Cardiac septum (tissue), 1 donor: ENCODE measurements around the gene NPW. TPM values are rescaled to one million over a fixed set of nuclear protein-coding genes. Genes with fewer than 3 reads are reported as not detected.

Source experiments
- DNase-seq: peaks from one replicate; pipeline ENCODE4 v3.0.0-alpha.2; 2020; ENCODE audit warnings: low spot score
- intact Hi-C: fragments of 100-400 bp; cut with DNase I; formaldehyde crosslinking; loops from one replicate; pipeline ENCODE4 v1.14.0; 2022
- total RNA-seq: library from RNA; stranded (reverse); fragmentation: NEBNext Ultra II Directional; extraction: Animal tissue kit (Norgen Biotek cat#: 25700); gene quantifications from one replicate; pipeline ENCODE4 v1.2.1, GENCODE V29; 2021
- donor health status: DM: no; HTN: no; CAD: no.

The NPW gene
- total RNA-seq, 1 donor from 2014 or later: not detected

DNA sequence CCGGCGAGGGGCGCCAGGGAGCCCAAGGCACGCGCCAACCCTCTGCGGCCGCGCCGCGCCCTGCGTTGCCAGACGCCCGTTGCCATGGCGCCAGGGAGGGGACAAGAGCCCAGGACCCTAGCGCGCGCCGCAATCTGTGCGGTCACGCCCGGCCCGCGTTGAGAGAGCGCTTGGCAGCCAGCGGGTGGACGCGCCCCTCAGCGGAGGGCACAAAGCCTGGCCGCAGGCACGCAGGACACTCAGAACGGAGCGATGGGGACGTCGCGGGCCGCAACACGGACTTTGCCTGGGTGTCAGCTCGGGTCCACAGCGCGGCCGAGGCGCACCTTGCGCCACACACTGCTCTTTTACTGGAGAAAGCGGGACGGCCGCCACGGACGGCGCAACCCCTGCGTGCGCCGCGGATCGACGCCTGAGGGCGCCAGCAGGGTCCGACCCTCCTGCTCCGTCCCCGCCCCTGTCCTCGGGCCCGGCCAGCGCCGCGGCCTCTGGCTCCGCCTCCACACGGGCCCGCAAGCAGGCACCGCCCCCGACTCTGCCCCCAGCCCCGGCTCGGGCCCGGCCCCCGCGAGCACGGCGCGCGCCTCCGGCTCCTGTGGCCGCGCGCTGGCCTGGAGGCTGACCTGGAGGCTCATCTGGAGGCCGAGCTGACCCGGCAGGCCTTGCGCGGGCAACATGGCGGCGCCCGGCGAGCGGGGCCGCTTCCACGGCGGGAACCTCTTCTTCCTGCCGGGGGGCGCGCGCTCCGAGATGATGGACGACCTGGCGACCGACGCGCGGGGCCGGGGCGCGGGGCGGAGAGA, 35.8 kb upstream of the NPW start, which contains the start of gene GFER:
GFER (plus strand) TSS at position 650 of the 803 bp plus-strand sequence; CDS start at position 676, 26 bp downstream.
- DNase-seq: peak; percentile 95
- intact Hi-C loops: no loop called here

DNA sequence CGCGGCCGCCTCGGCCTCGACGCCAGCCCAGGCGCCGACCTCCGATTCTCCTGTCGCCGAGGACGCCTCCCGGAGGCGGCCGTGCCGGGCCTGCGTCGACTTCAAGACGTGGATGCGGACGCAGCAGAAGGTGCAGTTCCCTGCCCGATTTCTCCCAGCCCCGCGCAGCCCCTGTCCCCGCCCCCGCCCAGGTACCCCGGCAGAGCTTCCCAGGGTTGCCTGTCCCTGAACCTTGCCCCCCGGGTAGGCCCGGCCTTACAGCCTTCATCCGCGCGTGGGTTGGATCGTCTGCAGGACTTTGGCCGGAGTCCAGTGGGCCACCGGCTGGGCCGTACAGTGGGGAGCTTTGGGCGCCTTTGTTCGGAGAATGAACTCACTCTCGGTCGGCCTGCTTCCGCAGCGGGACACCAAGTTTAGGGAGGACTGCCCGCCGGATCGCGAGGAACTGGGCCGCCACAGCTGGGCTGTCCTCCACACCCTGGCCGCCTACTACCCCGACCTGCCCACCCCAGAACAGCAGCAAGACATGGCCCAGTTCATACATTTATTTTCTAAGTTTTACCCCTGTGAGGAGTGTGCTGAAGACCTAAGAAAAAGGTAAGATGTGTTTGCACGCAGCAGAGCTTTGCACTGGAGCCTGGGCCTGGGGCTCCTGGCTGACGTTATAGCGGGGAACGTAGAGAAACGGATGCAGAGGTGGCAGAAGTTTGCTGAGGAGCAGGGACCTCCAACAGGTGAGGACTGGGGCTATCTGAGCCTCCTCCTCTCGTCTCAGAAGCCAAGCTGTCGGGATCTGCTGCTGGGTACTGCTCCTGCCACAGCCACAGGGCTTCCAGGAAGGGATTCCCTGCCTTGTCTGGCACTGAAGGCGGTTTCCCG, 35.0 kb upstream of the NPW start:
- DNase-seq: no peak
- intact Hi-C loops: no loop called here

GRCh38 chr16:1985466-1986150, 34.0 kb upstream of the NPW start:
- DNase-seq: no peak
- intact Hi-C loops: no loop called here

- intact Hi-C loops: no loop called here
- DNase-seq: no peak
These were observed 32.4 kb upstream of the NPW start for GRCh38 chr16:1987198-1987597.

GRCh38 chr16:1989209-1990100, 30.1 kb upstream of the NPW start, which contains the start of gene SYNGR3:
Gene SYNGR3 (plus strand): TSS chr16:1989970. CDS start chr16:1990103, 133 bp downstream.
- intact Hi-C loops: no loop called here
- no peak for DNase-seq

GRCh38 chr16:1990101-1990350, 29.6 kb upstream of the NPW start:
- intact Hi-C loops: no loop called here
- no peak for DNase-seq

- intact Hi-C loops: no loop called here
- DNase-seq: no peak
These were observed 29.0 kb upstream of the NPW start for GRCh38 chr16:1990351-1991134.

DNA sequence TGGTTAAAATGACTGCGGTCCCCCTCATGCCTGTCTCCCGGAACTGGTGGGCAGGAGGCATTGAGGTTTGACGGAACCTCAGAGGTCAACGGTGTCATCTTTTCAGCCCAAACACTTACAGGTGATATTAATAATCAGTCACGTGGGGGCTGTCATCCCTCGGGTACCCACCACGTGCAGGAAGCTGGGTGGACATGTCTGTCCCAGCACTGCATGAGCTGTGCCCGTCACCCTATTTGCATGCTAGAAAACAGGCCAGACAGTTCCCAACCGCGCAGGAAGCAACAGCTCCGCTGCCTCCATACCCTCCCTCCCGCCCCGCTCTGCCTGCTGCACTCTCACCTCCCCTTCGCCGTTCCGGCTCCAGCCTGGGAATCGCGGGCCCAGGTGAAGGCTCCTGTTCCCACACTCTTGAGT, 28.4 kb upstream of the NPW start:
- no peak for DNase-seq
- intact Hi-C loops: no loop called here

- intact Hi-C loops: no loop called here
- no peak for DNase-seq
These were observed 28.0 kb upstream of the NPW start for GRCh38 chr16:1991588-1991947.

GRCh38 chr16:1991948-1992703, 27.5 kb upstream of the NPW start:
- intact Hi-C loops: no loop called here

GRCh38 chr16:1992704-1993317, 26.8 kb upstream of the NPW start:
- intact Hi-C loops: no loop called here
- DNase-seq: no peak

More at GRCh38 chr16:1991948-1992703, 27.5 kb upstream of the NPW start:
- DNase-seq: peak; percentile 99

DNA sequence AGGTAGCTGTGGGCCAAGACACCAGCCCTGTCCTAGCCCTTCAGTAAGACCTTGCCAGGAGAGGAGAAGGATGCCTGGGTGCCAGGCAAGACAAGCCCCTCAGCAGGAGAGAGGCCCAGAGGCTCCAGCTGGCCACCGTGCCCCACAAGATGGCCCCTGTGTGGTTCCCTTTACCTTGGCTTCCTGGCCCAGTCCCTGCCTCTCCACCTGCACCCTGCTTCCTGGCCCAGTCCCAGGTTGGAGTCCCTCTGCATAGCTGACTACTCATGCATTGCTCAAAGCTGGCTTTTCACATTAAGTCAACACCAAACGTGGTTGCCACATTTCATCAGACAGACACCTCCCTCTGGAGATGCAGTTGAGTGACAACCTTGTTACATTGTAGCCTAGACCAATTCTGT, 25.9 kb upstream of the NPW start:
- intact Hi-C loops: no loop called here
- no peak for DNase-seq

DNA sequence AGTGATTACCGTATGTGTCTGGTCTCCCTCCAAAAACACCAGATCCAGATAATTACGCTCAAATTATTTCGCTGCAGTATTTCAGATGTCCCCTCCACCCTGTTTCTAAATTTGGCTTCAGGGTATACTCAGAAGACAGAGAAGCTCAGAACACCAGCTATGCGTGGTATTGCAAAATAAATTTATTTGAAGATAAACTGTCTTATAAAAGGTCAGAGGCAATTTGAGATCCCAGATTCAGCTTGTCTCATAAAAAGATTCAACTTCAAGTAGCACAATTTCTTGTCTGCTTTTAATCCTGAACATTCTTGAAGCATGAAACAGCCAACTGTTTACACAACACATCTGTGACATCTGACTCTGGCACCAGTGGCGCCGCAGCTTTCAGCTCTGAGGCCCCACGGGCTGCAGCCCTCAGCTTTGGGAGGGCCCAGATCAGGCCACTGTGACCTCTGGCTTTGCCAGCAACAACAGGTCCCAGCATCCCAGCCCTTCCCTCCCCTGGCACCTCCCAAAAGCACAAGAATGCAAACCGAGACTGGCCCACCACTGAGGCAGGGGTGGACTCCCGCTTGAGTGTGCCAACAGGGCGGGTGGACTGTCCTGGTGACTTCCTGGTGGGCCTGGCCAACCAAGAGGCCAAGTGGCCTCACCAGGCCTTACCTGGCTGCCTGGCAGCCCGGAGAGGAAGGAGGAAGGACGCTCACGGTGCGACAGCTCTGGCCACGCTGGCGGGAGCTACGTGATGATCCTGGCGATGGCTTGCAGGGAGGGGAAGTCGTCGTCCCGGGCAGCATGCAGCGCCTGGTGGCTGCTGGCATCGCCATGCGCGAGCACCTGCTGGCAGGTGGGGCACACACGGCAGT, 21.9 kb upstream of the NPW start:
- no peak for DNase-seq
- intact Hi-C loops: no loop called here

- no peak for DNase-seq
- intact Hi-C loops: no loop called here
These were observed 21.2 kb upstream of the NPW start for GRCh38 chr16:1998360-1998835.

- intact Hi-C loops: no loop called here
- DNase-seq: no peak
These were observed 20.5 kb upstream of the NPW start for GRCh38 chr16:1998852-1999801.
